ENCODE measurements around the gene UBE2Q2.

UBE2Q2 gene

DNA sequence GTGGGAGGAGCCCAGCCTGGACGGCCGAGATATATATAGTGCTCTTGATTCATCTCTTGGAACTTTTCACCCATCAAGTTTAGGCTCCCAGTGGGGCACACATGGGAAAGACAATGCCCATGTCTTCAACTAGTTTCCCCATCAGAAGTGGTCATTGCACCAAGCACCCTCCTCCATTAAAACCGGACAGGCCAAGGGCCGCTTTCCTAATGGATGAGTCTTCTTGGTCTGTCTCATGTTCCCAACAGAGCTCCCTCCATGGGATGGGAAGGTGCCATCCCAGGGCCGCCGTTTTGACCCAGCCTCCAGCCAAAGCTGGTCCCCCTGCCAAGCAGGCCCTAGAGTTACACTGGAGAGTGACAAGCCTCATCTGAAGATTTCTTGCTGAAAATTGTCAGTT lies 34.7 kb upstream of the UBE2Q2 start:
- H3K27me3 ChIP-seq (ENCODE audit: insufficient read depth, low read length), result no peaks in the 10 kb centered on the region
- no peak overlapping the region for H3K4me3 ChIP-seq (ENCODE audit: low read depth, low read length)
- H2BK12ac ChIP-seq (ENCODE audit: low read length), result no peak overlapping the region
- H3K4me2 ChIP-seq (ENCODE audit: low read length), result no peak overlapping the region
- no peaks in the 10 kb centered on the region for H3K36me3 ChIP-seq (ENCODE audit: control insufficient read depth in 1 of 2, insufficient read depth in 2 of 2, low read length in 2 of 2)
- no peak overlapping the region for H3K4ac ChIP-seq (ENCODE audit: low read depth, low read length)
- no peak overlapping the region for H2BK5ac ChIP-seq (ENCODE audit: low read depth, low read length, poor library complexity)
- H3K14ac ChIP-seq (ENCODE audit: low read length), result no peak overlapping the region
- H3K4me1 ChIP-seq (ENCODE audit: control insufficient read depth in 1 of 2, insufficient read depth in 2 of 2, low read length in 2 of 2), result peaks cover 0 to 7% of the 10 kb centered on the region in 2 experiments
- H4K12ac ChIP-seq (ENCODE audit: low read depth, low read length), result no peak overlapping the region
- no peak for DNase-seq
- H2AK5ac ChIP-seq (ENCODE audit: low read length), result no peak overlapping the region
- H3K18ac ChIP-seq (ENCODE audit: low read length), result no peak overlapping the region
- no peak overlapping the region for H3K23ac ChIP-seq (ENCODE audit: low read length)
- whole genome bisulfite sequencing (ENCODE audit: extremely low coverage, insufficient coverage, insufficient read length), result no CpG with 5 or more reads among the region's 6 CpGs
- H3K9ac ChIP-seq (ENCODE audit: low read length), result no peak overlapping the region
- H4K8ac ChIP-seq (ENCODE audit: low read depth, low read length), result no peak overlapping the region
- no peak overlapping the region for H2AFZ ChIP-seq (ENCODE audit: insufficient read depth, low read length, poor library complexity)
- no peak overlapping the region for H3K27ac ChIP-seq (ENCODE audit: low read depth, low read length)
- H3K79me2 ChIP-seq (ENCODE audit: control insufficient read depth, insufficient read depth, low read length, poor library complexity), result no peaks in the 10 kb centered on the region
- no peaks in the 10 kb centered on the region for H3K79me1 ChIP-seq (ENCODE audit: low read length)
- peaks cover 2% of the 10 kb centered on the region for H3K9me3 ChIP-seq (ENCODE audit: insufficient read depth, low read depth, low read length)
- H2BK120ac ChIP-seq (ENCODE audit: insufficient read depth, low read length, poor library complexity), result no peak overlapping the region
- H4K91ac ChIP-seq (ENCODE audit: low read depth, low read length), result no peak overlapping the region

DNA sequence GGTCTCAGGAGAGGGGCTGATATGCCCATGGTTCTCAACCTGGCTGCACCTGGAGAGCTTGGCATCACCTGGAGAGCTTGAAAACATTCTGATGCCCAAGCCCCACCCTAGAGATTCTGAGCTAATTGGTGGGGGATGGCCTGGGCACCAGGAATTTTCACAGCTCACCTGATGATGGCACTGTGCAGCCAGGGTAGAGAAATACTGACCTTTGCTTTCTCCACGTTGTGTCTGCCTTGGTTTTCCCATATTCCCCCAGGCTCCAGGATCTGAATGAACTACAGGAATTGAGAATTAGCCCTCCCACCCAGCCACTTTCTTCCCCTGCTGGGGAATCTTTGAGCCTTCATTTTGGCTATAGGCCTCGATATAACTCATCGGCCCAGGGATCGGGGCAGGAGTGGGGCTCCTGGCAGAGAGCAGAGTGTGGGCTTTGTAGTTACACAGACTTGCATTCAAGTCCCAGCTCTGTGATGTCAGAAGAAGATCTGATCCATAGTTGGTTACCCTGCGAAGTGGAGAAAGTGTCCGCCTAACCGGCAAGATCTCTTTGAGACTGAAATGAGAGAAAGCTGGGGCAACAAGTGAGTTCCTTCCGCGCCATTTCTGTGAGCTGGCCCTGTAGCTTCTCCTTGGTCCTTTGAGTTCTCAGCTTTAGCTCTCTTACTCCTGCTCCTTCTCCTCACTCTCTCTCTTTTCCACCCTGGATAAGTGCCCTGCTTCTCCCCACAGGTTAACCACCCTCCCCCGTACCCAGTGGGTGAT lies 33.1 kb upstream of the UBE2Q2 start:
- WGBS (ENCODE audit: extremely low coverage, insufficient coverage, insufficient read length), result no CpG with 5 or more reads among the region's 10 CpGs
- no peak overlapping the region for H4K12ac ChIP-seq (ENCODE audit: low read depth, low read length)

DNA sequence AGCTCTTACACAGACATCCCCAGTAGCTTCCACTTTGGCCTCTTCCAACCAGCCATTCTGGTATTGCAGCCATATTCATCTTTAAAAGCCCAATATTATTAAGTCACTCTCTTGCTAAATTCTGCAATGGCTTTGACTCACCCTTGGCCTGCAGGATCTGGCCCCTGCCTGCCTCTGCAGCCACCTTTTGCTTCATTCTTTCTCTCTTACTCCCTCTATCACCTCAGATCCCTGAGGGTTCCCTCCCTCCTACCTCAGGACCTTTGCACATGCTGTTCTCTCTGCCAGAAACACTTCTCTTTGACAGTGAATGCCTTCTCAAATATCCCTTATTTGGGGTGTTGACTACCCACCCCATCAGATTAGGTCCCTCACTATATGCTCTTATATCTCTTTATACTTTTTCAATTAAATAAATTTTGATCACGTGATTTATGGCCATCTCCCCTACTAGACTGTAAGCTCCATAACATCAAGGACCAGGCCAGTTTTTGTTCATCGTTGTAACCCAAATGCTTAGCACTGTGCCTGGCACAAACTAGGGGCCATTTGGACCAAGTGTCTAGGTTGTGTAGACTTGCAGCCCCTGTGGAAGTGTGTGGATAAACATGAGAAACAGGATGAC lies 32.3 kb upstream of the UBE2Q2 start:
- no CpG with 5 or more reads among the region's 2 CpGs for WGBS (ENCODE audit: extremely low coverage, insufficient coverage, insufficient read length)
- peaks cover 11 to 17% of the 10 kb centered on the region in 2 experiments for H3K4me1 ChIP-seq (ENCODE audit: control insufficient read depth in 1 of 2, insufficient read depth in 2 of 2, low read length in 2 of 2)
- H3K23ac ChIP-seq (ENCODE audit: low read length), result no peak overlapping the region
- H3K36me3 ChIP-seq (ENCODE audit: control insufficient read depth in 1 of 2, insufficient read depth in 2 of 2, low read length in 2 of 2), result no peaks in the 10 kb centered on the region
- no peaks in the 10 kb centered on the region for H3K27me3 ChIP-seq (ENCODE audit: insufficient read depth, low read length)
- H4K12ac ChIP-seq (ENCODE audit: low read depth, low read length), result no peak overlapping the region
- no peaks in the 10 kb centered on the region for H3K79me2 ChIP-seq (ENCODE audit: control insufficient read depth, insufficient read depth, low read length, poor library complexity)
- H3K27ac ChIP-seq (ENCODE audit: low read depth, low read length), result no peak overlapping the region
- H2AFZ ChIP-seq (ENCODE audit: insufficient read depth, low read length, poor library complexity), result no peak overlapping the region
- H2BK5ac ChIP-seq (ENCODE audit: low read depth, low read length, poor library complexity), result no peak overlapping the region
- no peak overlapping the region for H3K14ac ChIP-seq (ENCODE audit: low read length)
- H4K8ac ChIP-seq (ENCODE audit: low read depth, low read length), result peak overlapping the region; percentile 29
- H3K4ac ChIP-seq (ENCODE audit: low read depth, low read length), result no peak overlapping the region
- H2BK12ac ChIP-seq (ENCODE audit: low read length), result peak overlapping the region; percentile 36
- H2BK120ac ChIP-seq (ENCODE audit: insufficient read depth, low read length, poor library complexity), result no peak overlapping the region
- H3K9me3 ChIP-seq (ENCODE audit: insufficient read depth, low read depth, low read length), result peaks cover 2% of the 10 kb centered on the region
- H3K4me3 ChIP-seq (ENCODE audit: low read depth, low read length), result no peak overlapping the region
- no peak overlapping the region for H3K9ac ChIP-seq (ENCODE audit: low read length)
- DNase-seq, result peak; percentile 83 to 90
- no peak overlapping the region for H3K18ac ChIP-seq (ENCODE audit: low read length)
- peaks cover 2% of the 10 kb centered on the region for H3K79me1 ChIP-seq (ENCODE audit: low read length)
- no peak overlapping the region for H3K4me2 ChIP-seq (ENCODE audit: low read length)
- H2AK5ac ChIP-seq (ENCODE audit: low read length), result peak overlapping the region; percentile 75
- no peak overlapping the region for H4K91ac ChIP-seq (ENCODE audit: low read depth, low read length)

More for the DNA sequence above, 33.1 kb upstream of the UBE2Q2 start:
- Histone ChIP-seq H3K4me3 (ENCODE audit: low read depth, low read length) (no peak overlapping the region), H3K18ac (ENCODE audit: low read length) (no peak overlapping the region), H2AK5ac (ENCODE audit: low read length) (peak overlapping the region; percentile 75), H4K8ac (ENCODE audit: low read depth, low read length) (peak overlapping the region; percentile 51), H3K36me3 (ENCODE audit: control insufficient read depth in 1 of 2, insufficient read depth in 2 of 2, low read length in 2 of 2) (no peaks in the 10 kb centered on the region), H2BK120ac (ENCODE audit: insufficient read depth, low read length, poor library complexity) (peak overlapping the region; percentile 40), H4K91ac (ENCODE audit: low read depth, low read length) (peak overlapping the region; percentile 51), H3K4me1 (ENCODE audit: control insufficient read depth in 1 of 2, insufficient read depth in 2 of 2, low read length in 2 of 2) (peaks cover 5 to 9% of the 10 kb centered on the region in 2 experiments), H3K27me3 (ENCODE audit: insufficient read depth, low read length) (no peaks in the 10 kb centered on the region), H3K79me2 (ENCODE audit: control insufficient read depth, insufficient read depth, low read length, poor library complexity) (no peaks in the 10 kb centered on the region), H2BK12ac (ENCODE audit: low read length) (peak overlapping the region; percentile 36), H3K9ac (ENCODE audit: low read length) (no peak overlapping the region), H2AFZ (ENCODE audit: insufficient read depth, low read length, poor library complexity) (no peak overlapping the region), H3K79me1 (ENCODE audit: low read length) (peaks cover 2% of the 10 kb centered on the region), H3K9me3 (ENCODE audit: insufficient read depth, low read depth, low read length) (peaks cover 2% of the 10 kb centered on the region), H3K4me2 (ENCODE audit: low read length) (no peak overlapping the region), H3K4ac (ENCODE audit: low read depth, low read length) (no peak overlapping the region), H2BK5ac (ENCODE audit: low read depth, low read length, poor library complexity) (peak overlapping the region; percentile 28), H3K14ac (ENCODE audit: low read length) (no peak overlapping the region), H3K23ac (ENCODE audit: low read length) (no peak overlapping the region), H3K27ac (ENCODE audit: low read depth, low read length) (no peak overlapping the region)
- DNase-seq, result peak; percentile 64 to 75

DNA sequence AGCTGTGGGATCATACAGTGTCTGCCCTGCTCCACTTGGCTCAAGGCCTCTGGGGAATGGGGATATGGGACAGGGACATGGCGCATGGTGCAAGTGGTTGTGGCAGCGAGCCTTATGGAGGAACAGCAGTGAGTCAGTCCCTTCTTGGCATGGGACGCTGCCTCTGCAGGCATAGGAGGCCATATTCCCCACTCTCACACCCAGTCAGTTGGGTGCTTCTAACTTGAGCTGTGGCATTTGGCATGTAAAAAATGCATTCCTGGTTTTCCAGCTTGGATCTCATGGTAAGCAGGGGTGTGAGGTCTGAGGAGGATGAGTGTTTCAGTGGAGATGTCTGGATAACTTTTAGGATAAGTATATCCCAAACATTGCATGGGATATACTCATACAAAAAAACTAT lies 31.6 kb upstream of the UBE2Q2 start:
- Histone ChIP-seq H3K27ac (ENCODE audit: low read depth, low read length) (no peak overlapping the region), H3K23ac (ENCODE audit: low read length) (no peak overlapping the region), H2AK5ac (ENCODE audit: low read length) (peak overlapping the region; percentile 63), H2BK5ac (ENCODE audit: low read depth, low read length, poor library complexity) (no peak overlapping the region), H3K27me3 (ENCODE audit: insufficient read depth, low read length) (no peaks in the 10 kb centered on the region), H3K36me3 (ENCODE audit: control insufficient read depth in 1 of 2, insufficient read depth in 2 of 2, low read length in 2 of 2) (no peaks in the 10 kb centered on the region), H2AFZ (ENCODE audit: insufficient read depth, low read length, poor library complexity) (no peak overlapping the region), H3K79me1 (ENCODE audit: low read length) (peaks cover 2% of the 10 kb centered on the region), H4K91ac (ENCODE audit: low read depth, low read length) (no peak overlapping the region), H3K4me2 (ENCODE audit: low read length) (no peak overlapping the region), H4K8ac (ENCODE audit: low read depth, low read length) (no peak overlapping the region), H3K14ac (ENCODE audit: low read length) (no peak overlapping the region), H3K4me3 (ENCODE audit: low read depth, low read length) (no peak overlapping the region), H2BK12ac (ENCODE audit: low read length) (no peak overlapping the region), H3K4me1 (ENCODE audit: control insufficient read depth in 1 of 2, insufficient read depth in 2 of 2, low read length in 2 of 2) (peaks cover 12 to 17% of the 10 kb centered on the region in 2 experiments), H3K9me3 (ENCODE audit: insufficient read depth, low read depth, low read length) (peaks cover 2% of the 10 kb centered on the region), H3K79me2 (ENCODE audit: control insufficient read depth, insufficient read depth, low read length, poor library complexity) (no peaks in the 10 kb centered on the region), H3K4ac (ENCODE audit: low read depth, low read length) (no peak overlapping the region), H4K12ac (ENCODE audit: low read depth, low read length) (no peak overlapping the region), H2BK120ac (ENCODE audit: insufficient read depth, low read length, poor library complexity) (no peak overlapping the region), H3K9ac (ENCODE audit: low read length) (no peak overlapping the region), H3K18ac (ENCODE audit: low read length) (no peak overlapping the region)
- DNase-seq, result peak; percentile 70 to 73
- WGBS (ENCODE audit: extremely low coverage, insufficient coverage, insufficient read length), result no CpG with 5 or more reads among the region's 3 CpGs
